ENCODE measurements around the gene HDAC10.

- TF ChIP-seq EZH2 (IDR thresholded peaks at IDR 0.05), result no peak
- no peak for TF ChIP-seq FOXP2 (optimal IDR thresholded peaks at IDR 0.05; ENCODE audit: control extremely low read depth, extremely low read length, insufficient read depth)
These were observed 22.7 kb downstream of the HDAC10 start for GRCh38 chr22:50228366-50228765.
